Activated CD8-positive, alpha-beta T cell treated with anti-CD3 and anti-CD28 coated beads for 36 hours (primary cell): ENCODE measurements around the gene NKAIN2. TPM values are rescaled to one million over a fixed set of nuclear protein-coding genes. Genes with fewer than 3 reads are reported as not detected.

ENCODE experiments used
- ATAC-seq: fragments of 200-7000 bp; cut with Tn5 transposase; one replicate; pipeline ENCODE4 v1.10.0; 2021; ENCODE audit warnings: mild to moderate bottlenecking, moderate library complexity
- CTCF ChIA-PET: fragments of 350-600 bp; sonication (Branson Sonifier 250); formaldehyde crosslinking; loops from one replicate; lab custom pipeline; 2021; ENCODE audit warnings: antibody characterized with exemption; lab: Charles Lee
- POLR2A ChIA-PET: fragments of 350-600 bp; sonication (Branson Sonifier 250); formaldehyde crosslinking; loops from one replicate; lab custom pipeline; 2021; ENCODE audit warnings: antibody characterized with exemption; lab: Charles Lee
- DNase-seq: peaks from one replicate; pipeline ENCODE4 v3.0.0-alpha.2; 2020
- H3K27ac Mint-ChIP-seq: one replicate; pipeline ENCODE4 v1.8.0; 2021; ENCODE audit warnings: mild to moderate bottlenecking, mixed read lengths
- H3K27me3 Mint-ChIP-seq: one replicate; pipeline ENCODE4 v1.8.0; 2021; ENCODE audit warnings: mixed read lengths
- H3K36me3 Mint-ChIP-seq: one replicate; pipeline ENCODE4 v1.8.0; 2021; ENCODE audit warnings: low read depth, mixed read lengths
- H3K4me1 Mint-ChIP-seq: one replicate; pipeline ENCODE4 v1.8.0; 2021; ENCODE audit warnings: low read depth, mixed read lengths
- H3K4me3 Mint-ChIP-seq: one replicate; pipeline ENCODE4 v1.8.0; 2021; ENCODE audit warnings: mild to moderate bottlenecking, moderate library complexity, mixed read lengths
- H3K9me3 Mint-ChIP-seq: one replicate; pipeline ENCODE4 v1.8.0; 2021; ENCODE audit warnings: mixed read lengths
- intact Hi-C: fragments of 100-400 bp; cut with micrococcal nuclease; formaldehyde crosslinking; loops from one replicate; pipeline ENCODE4 v1.10.0; 2022
- total RNA-seq, 2 experiments: library from RNA; stranded (reverse); gene quantifications; one replicate each; pipeline ENCODE4 v1.2.3, GENCODE V29; 2021
- TF ChIP-seq, protein P1 (sequence below): fragments of 200-600 bp; IDR thresholded peaks from one replicate; pipeline ENCODE4 v1.8.0; 2022; ENCODE audit warnings: antibody characterized with exemption, mild to moderate bottlenecking

Gene NKAIN2
- total RNA-seq, 2 experiments from 2014 or later: not detected

GRCh38 chr6:124356811-124357210 is 553.1 kb downstream of the NKAIN2 start:
- Mint-ChIP-seq H3K4me1 (no peaks in the 10 kb centered on the region), H3K4me3 (no peak overlapping the region), H3K36me3 (no peaks in the 10 kb centered on the region), H3K27me3 (no peaks in the 10 kb centered on the region), H3K9me3 (peaks cover 10% of the 10 kb centered on the region), H3K27ac (no peak overlapping the region)
- ChIA-PET POLR2A (no interaction called here), CTCF (no interaction called here)
- DNase-seq: no peak
- no peak for ATAC-seq
- intact Hi-C loops: no loop called here
- TF ChIP-seq, protein P1, sequence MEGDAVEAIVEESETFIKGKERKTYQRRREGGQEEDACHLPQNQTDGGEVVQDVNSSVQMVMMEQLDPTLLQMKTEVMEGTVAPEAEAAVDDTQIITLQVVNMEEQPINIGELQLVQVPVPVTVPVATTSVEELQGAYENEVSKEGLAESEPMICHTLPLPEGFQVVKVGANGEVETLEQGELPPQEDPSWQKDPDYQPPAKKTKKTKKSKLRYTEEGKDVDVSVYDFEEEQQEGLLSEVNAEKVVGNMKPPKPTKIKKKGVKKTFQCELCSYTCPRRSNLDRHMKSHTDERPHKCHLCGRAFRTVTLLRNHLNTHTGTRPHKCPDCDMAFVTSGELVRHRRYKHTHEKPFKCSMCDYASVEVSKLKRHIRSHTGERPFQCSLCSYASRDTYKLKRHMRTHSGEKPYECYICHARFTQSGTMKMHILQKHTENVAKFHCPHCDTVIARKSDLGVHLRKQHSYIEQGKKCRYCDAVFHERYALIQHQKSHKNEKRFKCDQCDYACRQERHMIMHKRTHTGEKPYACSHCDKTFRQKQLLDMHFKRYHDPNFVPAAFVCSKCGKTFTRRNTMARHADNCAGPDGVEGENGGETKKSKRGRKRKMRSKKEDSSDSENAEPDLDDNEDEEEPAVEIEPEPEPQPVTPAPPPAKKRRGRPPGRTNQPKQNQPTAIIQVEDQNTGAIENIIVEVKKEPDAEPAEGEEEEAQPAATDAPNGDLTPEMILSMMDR: no peak

- no peak for ATAC-seq
- Mint-ChIP-seq H3K36me3 (no peaks in the 10 kb centered on the region), H3K27me3 (no peaks in the 10 kb centered on the region), H3K9me3 (peaks cover 2% of the 10 kb centered on the region), H3K4me1 (no peaks in the 10 kb centered on the region), H3K4me3 (no peak overlapping the region), H3K27ac (no peak overlapping the region)
- POLR2A ChIA-PET: no interaction called here
- TF ChIP-seq, protein P1: no peak
- DNase-seq: no peak
- intact Hi-C loops: no loop called here
- CTCF ChIA-PET: no interaction called here
Observed at GRCh38 chr6:124368131-124368530, 564.5 kb downstream of the NKAIN2 start.

- Mint-ChIP-seq H3K27me3 (no peaks in the 10 kb centered on the region), H3K4me1 (no peaks in the 10 kb centered on the region), H3K9me3 (no peaks in the 10 kb centered on the region), H3K36me3 (no peaks in the 10 kb centered on the region), H3K27ac (no peak overlapping the region), H3K4me3 (no peak overlapping the region)
- intact Hi-C loops: no loop called here
- ChIA-PET CTCF (no interaction called here), POLR2A (no interaction called here)
- no peak for ATAC-seq
- TF ChIP-seq, protein P1: no peak
- DNase-seq: no peak
Observed at GRCh38 chr6:124371974-124372475, 568.4 kb downstream of the NKAIN2 start.

GRCh38 chr6:124373386-124373785 is 569.7 kb downstream of the NKAIN2 start:
- TF ChIP-seq, protein P1: no peak
- DNase-seq: no peak
- POLR2A ChIA-PET: no interaction called here
- no peaks in the 10 kb centered on the region for H3K36me3 Mint-ChIP-seq
- H3K4me3 Mint-ChIP-seq: no peak overlapping the region
- H3K9me3 Mint-ChIP-seq: peaks cover 2% of the 10 kb centered on the region
- H3K27me3 Mint-ChIP-seq: no peaks in the 10 kb centered on the region
- H3K27ac Mint-ChIP-seq: no peak overlapping the region
- intact Hi-C loops: no loop called here
- CTCF ChIA-PET: no interaction called here
- ATAC-seq: no peak
- no peaks in the 10 kb centered on the region for H3K4me1 Mint-ChIP-seq

DNA sequence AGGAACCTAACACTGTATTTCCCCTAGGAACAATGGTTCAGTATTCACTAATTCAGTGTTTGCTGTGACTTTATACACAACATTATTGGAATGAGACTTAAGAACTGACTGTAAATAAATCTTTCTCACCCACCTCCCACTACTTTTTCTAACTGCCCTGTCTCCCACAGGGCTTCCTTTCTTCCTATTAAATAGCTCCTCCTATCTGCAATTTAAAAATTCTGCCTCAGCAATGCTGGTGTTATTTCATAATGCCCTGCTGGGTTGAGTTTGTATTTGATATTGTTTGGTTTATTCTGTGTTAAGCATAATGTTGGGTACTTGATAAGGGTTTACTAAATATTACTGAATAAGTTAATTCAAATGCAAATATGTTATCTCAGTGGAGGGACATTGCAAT is 585.5 kb downstream of the NKAIN2 start:
- DNase-seq: no peak
- ATAC-seq: no peak
- H3K36me3 Mint-ChIP-seq: no peaks in the 10 kb centered on the region
- H3K27ac Mint-ChIP-seq: no peak overlapping the region
- no peaks in the 10 kb centered on the region for H3K9me3 Mint-ChIP-seq
- no peak overlapping the region for H3K4me3 Mint-ChIP-seq
- intact Hi-C loops: no loop called here
- CTCF ChIA-PET: interaction anchor here (1.2 kb wide), 1 partner anchor 16 kb away, joined by 3 read pairs; no protein-coding TSS in a partner anchor
- POLR2A ChIA-PET: no interaction called here
- no peaks in the 10 kb centered on the region for H3K27me3 Mint-ChIP-seq
- H3K4me1 Mint-ChIP-seq: no peaks in the 10 kb centered on the region
- TF ChIP-seq, protein P1: no peak
